Measurements from ENCODE around the gene PCYT2.

PCYT2 gene

GRCh38 chr17:81900181-81900820 is 10.9 kb downstream of the PCYT2 start:
- TF ChIP-seq EP300 (IDR thresholded peaks at IDR 0.05; ENCODE audit: borderline replicate concordance) (no peak), ZBTB7A (IDR thresholded peaks at IDR 0.05; ENCODE audit: low read depth) (no peak), USF1 (IDR thresholded peaks at IDR 0.05) (no peak), YY1 (IDR thresholded peaks at IDR 0.05; ENCODE audit: low read depth) (no peak), TEAD4 (IDR thresholded peaks at IDR 0.05) (no peak), CREB1 (IDR thresholded peaks at IDR 0.05; ENCODE audit: low read depth) (no peak), TAF1 (IDR thresholded peaks at IDR 0.05; ENCODE audit: low read depth) (no peak), TCF12 (IDR thresholded peaks at IDR 0.05; ENCODE audit: low read depth) (no peak), RAD21 (IDR thresholded peaks at IDR 0.05; ENCODE audit: low read depth) (no peak), MAX (IDR thresholded peaks at IDR 0.05) (no peak), REST (IDR thresholded peaks at IDR 0.05; ENCODE audit: low read depth) (no peak)

- 0 out of 2 replicates have a peak, but pooled peaks have one; percentile 14 for TF ChIP-seq MAX (IDR thresholded peaks at IDR 0.05)
- TF ChIP-seq EP300 (IDR thresholded peaks at IDR 0.05; ENCODE audit: borderline replicate concordance) = no peak
- 0 out of 2 replicates have a peak, but pooled peaks have one; percentile 27 for TF ChIP-seq CEBPB (IDR thresholded peaks at IDR 0.05)
Observed at GRCh38 chr17:81899514-81900166, 11.6 kb downstream of the PCYT2 start.

GRCh38 chr17:81898885-81899284 is 12.3 kb downstream of the PCYT2 start:
- no peak for TF ChIP-seq NFIC (IDR thresholded peaks at IDR 0.05)
- no peak for TF ChIP-seq TEAD4 (IDR thresholded peaks at IDR 0.05)
- no peak for TF ChIP-seq EGR1 (IDR thresholded peaks at IDR 0.05)
- TF ChIP-seq USF1 (IDR thresholded peaks at IDR 0.05) = no peak
- no peak for TF ChIP-seq TAF1 (IDR thresholded peaks at IDR 0.05; ENCODE audit: low read depth)
- no peak for TF ChIP-seq YY1 (IDR thresholded peaks at IDR 0.05; ENCODE audit: low read depth)
- TF ChIP-seq CREB1 (IDR thresholded peaks at IDR 0.05; ENCODE audit: low read depth) = no peak
- TF ChIP-seq RAD21 (IDR thresholded peaks at IDR 0.05; ENCODE audit: low read depth) = no peak
- no peak for TF ChIP-seq FOXM1 (IDR thresholded peaks at IDR 0.05; ENCODE audit: borderline replicate concordance, low read depth)
- TF ChIP-seq TCF12 (IDR thresholded peaks at IDR 0.05; ENCODE audit: low read depth) = no peak
- no peak for TF ChIP-seq CEBPB (IDR thresholded peaks at IDR 0.05)
- TF ChIP-seq ZBTB7A (IDR thresholded peaks at IDR 0.05; ENCODE audit: low read depth) = no peak
- no peak for TF ChIP-seq REST (IDR thresholded peaks at IDR 0.05; ENCODE audit: low read depth)
- no peak for TF ChIP-seq MAX (IDR thresholded peaks at IDR 0.05)
- TF ChIP-seq EP300 (IDR thresholded peaks at IDR 0.05; ENCODE audit: borderline replicate concordance) = no peak

GRCh38 chr17:81898029-81898866 is 13.0 kb downstream of the PCYT2 start:
- no peak for TF ChIP-seq TEAD4 (IDR thresholded peaks at IDR 0.05)
- no peak for TF ChIP-seq YY1 (IDR thresholded peaks at IDR 0.05; ENCODE audit: low read depth)
- no peak for TF ChIP-seq CREB1 (IDR thresholded peaks at IDR 0.05; ENCODE audit: low read depth)
- no peak for TF ChIP-seq RAD21 (IDR thresholded peaks at IDR 0.05; ENCODE audit: low read depth)
- no peak for TF ChIP-seq ZBTB7A (IDR thresholded peaks at IDR 0.05; ENCODE audit: low read depth)
- no peak for TF ChIP-seq FOXM1 (IDR thresholded peaks at IDR 0.05; ENCODE audit: borderline replicate concordance, low read depth)
- TF ChIP-seq TAF1 (IDR thresholded peaks at IDR 0.05; ENCODE audit: low read depth) = no peak
- no peak for TF ChIP-seq EP300 (IDR thresholded peaks at IDR 0.05; ENCODE audit: borderline replicate concordance)
- TF ChIP-seq EGR1 (IDR thresholded peaks at IDR 0.05) = no peak
- TF ChIP-seq MAX (IDR thresholded peaks at IDR 0.05) = no peak
- no peak for TF ChIP-seq REST (IDR thresholded peaks at IDR 0.05; ENCODE audit: low read depth)
- TF ChIP-seq USF1 (IDR thresholded peaks at IDR 0.05) = no peak
- TF ChIP-seq CEBPB (IDR thresholded peaks at IDR 0.05) = no peak
- no peak for TF ChIP-seq NFIC (IDR thresholded peaks at IDR 0.05)
- TF ChIP-seq TCF12 (IDR thresholded peaks at IDR 0.05; ENCODE audit: low read depth) = no peak

Data from Ishikawa (cell line).